ENCODE results near the gene ST8SIA2. TPM values are rescaled to one million over a fixed set of nuclear protein-coding genes. Genes with fewer than 3 reads are reported as not detected.

ST8SIA2 gene, protein sequence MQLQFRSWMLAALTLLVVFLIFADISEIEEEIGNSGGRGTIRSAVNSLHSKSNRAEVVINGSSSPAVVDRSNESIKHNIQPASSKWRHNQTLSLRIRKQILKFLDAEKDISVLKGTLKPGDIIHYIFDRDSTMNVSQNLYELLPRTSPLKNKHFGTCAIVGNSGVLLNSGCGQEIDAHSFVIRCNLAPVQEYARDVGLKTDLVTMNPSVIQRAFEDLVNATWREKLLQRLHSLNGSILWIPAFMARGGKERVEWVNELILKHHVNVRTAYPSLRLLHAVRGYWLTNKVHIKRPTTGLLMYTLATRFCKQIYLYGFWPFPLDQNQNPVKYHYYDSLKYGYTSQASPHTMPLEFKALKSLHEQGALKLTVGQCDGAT
- total RNA-seq (10 to 100 TPM in 1 of 9 donors, 1 to 10 TPM in 8; 2.8 to 14.3 (median 3.9) TPM), polyA plus RNA-seq (1 to 10 TPM in 1 of 2 donors, under 1 TPM in 1; 0.50 to 2.1 TPM)
- long read RNA-seq, donor 1, full-length matches to known transcripts, result 5 of 7 reads
- long read RNA-seq, donor 1, partial matches to known transcripts, result 1 of 7 reads
- long read RNA-seq, donor 1, other reads (novel, unspliced or antisense), result 1 of 7 reads
- long read RNA-seq, donor 2, full-length matches to known transcripts, result 2 of 6 reads
- long read RNA-seq, donor 2, partial matches to known transcripts, result 2 of 6 reads
- long read RNA-seq, donor 2, other reads (novel, unspliced or antisense), result 2 of 6 reads
- long read RNA-seq, donor 3, full-length matches to known transcripts, result 3 of 5 reads
- long read RNA-seq, donor 3, partial matches to known transcripts, result 1 of 5 reads
- long read RNA-seq, donor 3, other reads (novel, unspliced or antisense), result 1 of 5 reads

DNA sequence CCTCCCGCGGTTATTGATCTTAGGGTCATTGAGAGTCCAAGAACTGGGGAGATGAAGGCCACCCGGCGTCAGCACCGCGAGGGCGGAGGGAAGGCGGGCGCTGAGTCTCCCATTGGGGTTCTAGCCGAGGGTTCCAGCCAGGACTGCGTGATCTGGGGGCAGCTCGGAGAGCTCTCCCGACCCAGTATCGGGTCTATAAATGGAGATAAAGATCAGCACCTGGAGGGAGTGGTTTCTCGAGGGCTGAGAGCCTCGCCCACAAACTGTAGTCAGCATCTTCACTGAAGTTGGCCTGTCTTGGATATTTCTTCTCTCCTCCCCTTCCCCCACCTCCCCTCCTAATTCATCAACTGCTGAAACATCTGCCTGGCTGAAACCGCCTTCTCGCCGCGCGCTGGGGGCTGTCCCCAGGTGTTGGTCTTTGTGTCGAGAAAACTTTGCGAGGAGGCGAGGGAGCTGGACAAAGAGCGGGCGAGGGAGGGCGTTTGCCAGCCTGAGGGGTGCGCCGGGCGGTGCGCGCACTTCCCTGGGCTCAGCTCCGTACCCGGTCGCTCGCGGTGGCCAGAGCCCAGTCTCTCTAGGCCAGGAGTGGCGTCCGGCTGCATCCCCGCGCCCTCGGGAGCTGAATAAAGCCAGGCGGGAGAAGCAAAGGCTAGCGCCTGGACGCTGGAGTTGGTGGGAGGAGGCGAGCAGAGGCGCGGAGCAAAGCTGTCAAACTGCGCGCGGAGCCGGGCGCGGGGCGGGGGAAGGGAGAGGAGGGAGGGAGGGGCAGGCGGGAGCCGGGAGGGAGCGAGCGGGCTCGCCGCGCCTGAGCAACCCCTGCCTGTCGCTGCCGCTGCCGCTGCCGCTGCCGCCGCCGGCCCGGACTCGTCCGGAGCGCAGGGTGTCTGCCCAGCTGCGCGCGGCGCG is at the start of gene ST8SIA2:
TSS of gene ST8SIA2 (plus strand) at position 811 of the 909 bp plus-strand sequence. CDS start 184 bp downstream, outside the sequence.
- peak within 1 kb of the TSS in 1 of 12 donors; percentile 24 for H3K27ac ChIP-seq
- TF ChIP-seq POLR2A (IDR thresholded peaks at IDR 0.05), result no peak
- TF ChIP-seq, protein P1, sequence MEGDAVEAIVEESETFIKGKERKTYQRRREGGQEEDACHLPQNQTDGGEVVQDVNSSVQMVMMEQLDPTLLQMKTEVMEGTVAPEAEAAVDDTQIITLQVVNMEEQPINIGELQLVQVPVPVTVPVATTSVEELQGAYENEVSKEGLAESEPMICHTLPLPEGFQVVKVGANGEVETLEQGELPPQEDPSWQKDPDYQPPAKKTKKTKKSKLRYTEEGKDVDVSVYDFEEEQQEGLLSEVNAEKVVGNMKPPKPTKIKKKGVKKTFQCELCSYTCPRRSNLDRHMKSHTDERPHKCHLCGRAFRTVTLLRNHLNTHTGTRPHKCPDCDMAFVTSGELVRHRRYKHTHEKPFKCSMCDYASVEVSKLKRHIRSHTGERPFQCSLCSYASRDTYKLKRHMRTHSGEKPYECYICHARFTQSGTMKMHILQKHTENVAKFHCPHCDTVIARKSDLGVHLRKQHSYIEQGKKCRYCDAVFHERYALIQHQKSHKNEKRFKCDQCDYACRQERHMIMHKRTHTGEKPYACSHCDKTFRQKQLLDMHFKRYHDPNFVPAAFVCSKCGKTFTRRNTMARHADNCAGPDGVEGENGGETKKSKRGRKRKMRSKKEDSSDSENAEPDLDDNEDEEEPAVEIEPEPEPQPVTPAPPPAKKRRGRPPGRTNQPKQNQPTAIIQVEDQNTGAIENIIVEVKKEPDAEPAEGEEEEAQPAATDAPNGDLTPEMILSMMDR (IDR thresholded peaks at IDR 0.05), result no peak
- intact Hi-C loops (cut with DNase I), result loop anchor here in 5 of 10 donors (5.0 to 10.0 kb wide), 5 partner anchors 116 to 324 kb away; no protein-coding TSS in a partner anchor
- DNase-seq, result peak in 2 of 5 donors; percentile 34 to 38
- H3K4me3 ChIP-seq, result peak within 1 kb of the TSS; percentile 42 to 71 (median 56)
- peaks cover 9 to 72% (median 25%) of the 10 kb centered on the region in 9 donors for H3K27me3 ChIP-seq
- ATAC-seq, result peak; percentile 34 to 71 (median 66)
- peaks cover 0 to 24% (median 0%) of the 10 kb centered on the region in 12 donors for H3K4me1 ChIP-seq
- WGBS, 4 donors, result 3 to 8% (median 4%) methylated on average over 42 to 78 of the region's 78 CpGs
- H3K9me3 ChIP-seq, result no peaks in the 10 kb centered on the region
- no peaks in the 10 kb centered on the region for H3K36me3 ChIP-seq

DNA sequence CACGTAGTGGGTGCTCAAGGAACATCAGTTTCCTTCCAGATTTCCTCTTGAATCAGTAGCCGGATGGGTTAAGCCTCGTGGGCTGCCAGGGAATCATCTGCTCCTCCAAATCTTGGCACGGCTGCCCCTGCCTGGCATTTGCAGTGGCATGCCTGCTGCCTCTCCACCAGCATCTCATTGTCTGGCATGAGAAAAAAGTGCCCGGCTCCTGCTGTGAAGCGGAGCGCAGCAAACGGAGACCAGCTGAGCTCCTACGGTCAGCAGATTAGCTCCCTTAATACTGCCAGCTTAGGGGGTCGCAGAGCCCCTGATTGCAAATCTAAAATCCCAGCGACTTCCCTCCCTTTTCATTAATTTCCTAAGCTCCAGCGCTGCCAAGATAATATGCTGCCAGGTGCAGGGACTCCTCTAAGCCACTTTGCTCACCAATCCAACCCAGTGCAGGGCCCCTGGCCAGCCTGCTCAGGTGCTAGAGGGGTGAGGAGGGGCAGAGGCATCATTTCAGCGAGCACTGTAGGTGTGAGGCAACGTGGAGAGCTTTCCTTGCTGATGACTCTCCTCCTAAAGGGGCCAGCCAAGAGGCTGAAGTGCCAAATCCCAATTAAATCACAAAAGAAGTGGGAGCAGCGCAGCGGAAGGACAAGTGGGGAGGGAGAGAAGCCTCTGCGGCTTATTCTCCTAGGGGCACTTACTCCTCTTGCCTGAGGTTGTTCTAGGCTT is 49.6 kb upstream of the ST8SIA2 start:
- WGBS, 4 donors, result 12 to 27% (median 18%) methylated on average over 13 to 17 of the region's 17 CpGs
- peak overlapping the region in 1 of 12 donors; percentile 3 for H3K4me3 ChIP-seq
- TF ChIP-seq, protein P1 (IDR thresholded peaks at IDR 0.05), result no peak
- no peak for TF ChIP-seq POLR2A (IDR thresholded peaks at IDR 0.05)
- intact Hi-C loops (cut with DNase I), result no loop called here
- H3K4me1 ChIP-seq, result peaks cover 0 to 28% (median 2%) of the 10 kb centered on the region in 12 donors
- H3K27me3 ChIP-seq, result peaks cover 0 to 22% (median 0%) of the 10 kb centered on the region in 9 donors
- DNase-seq, result peak; percentile 62 to 85 (median 72)
- peaks cover 0 to 6% (median 0%) of the 10 kb centered on the region in 12 donors for H3K9me3 ChIP-seq
- peak; percentile 65 to 93 (median 82) for ATAC-seq
- H3K27ac ChIP-seq, result peak overlapping the region in 3 of 12 donors; percentile 25 to 42 (median 30)
- no peaks in the 10 kb centered on the region for H3K36me3 ChIP-seq

DNA sequence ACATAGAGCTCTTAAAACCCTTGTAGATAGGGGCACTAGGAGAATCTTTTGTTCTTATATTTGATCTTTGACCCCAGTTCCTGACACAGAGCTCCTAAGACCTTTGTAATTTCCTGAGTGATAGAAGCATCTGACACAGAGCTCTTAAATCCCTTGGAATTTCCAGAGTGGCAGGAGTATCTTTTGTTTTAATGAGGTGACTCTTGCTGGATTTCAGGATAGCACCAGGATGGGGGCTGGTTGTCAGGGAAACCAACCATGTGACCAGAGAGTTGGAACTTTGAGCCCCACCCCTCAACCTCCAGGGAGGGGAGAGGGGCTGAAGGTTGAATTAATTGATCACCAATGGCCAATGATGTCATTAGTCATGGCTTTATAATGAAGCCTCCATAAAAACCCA is 47.6 kb upstream of the ST8SIA2 start:
- H3K36me3 ChIP-seq, result no peaks in the 10 kb centered on the region
- no peak overlapping the region for H3K4me3 ChIP-seq
- DNase-seq, result no peak
- ATAC-seq, result no peak
- peaks cover 0 to 10% (median 0%) of the 10 kb centered on the region in 12 donors for H3K9me3 ChIP-seq
- intact Hi-C loops (cut with DNase I), result loop anchor here in 1 of 10 donors (5.0 kb wide), 1 partner anchor 51 kb away; no protein-coding TSS in a partner anchor
- H3K27me3 ChIP-seq, result peaks cover 0 to 22% (median 0%) of the 10 kb centered on the region in 9 donors
- TF ChIP-seq, protein P1 (IDR thresholded peaks at IDR 0.05), result no peak
- TF ChIP-seq POLR2A (IDR thresholded peaks at IDR 0.05), result no peak
- H3K4me1 ChIP-seq, result peaks cover 0 to 28% (median 2%) of the 10 kb centered on the region in 12 donors
- no peak overlapping the region for H3K27ac ChIP-seq
